Gastrocnemius medialis (tissue), 4 donors: ENCODE data around the gene SRBD1. TPM values are rescaled to one million over a fixed set of nuclear protein-coding genes. Genes with fewer than 3 reads are reported as not detected.
A peak's percentile ranks its signal among the peaks of the same experiment; 100 is the strongest.

ENCODE experiments used
- ATAC-seq, 2 donors: fragments of 150-250 bp; one replicate each; pipeline ENCODE4 v1.9.1; 2016
- DNase-seq, 2 donors: peaks; one replicate each; pipeline ENCODE4 v3.0.0-alpha.2; 2019
- H3K27ac ChIP-seq, 4 donors: fragments of 200-600 bp; sonication (generic); 1 replicate in 1 of 4; 2 replicates in 3 of 4; pipeline ENCODE4 v1.5.1; 2016 to 2018; ENCODE audit warnings: mild to moderate bottlenecking in 2 of 4, moderate library complexity in 1 of 4
- H3K27me3 ChIP-seq, 3 donors: fragments of 200-600 bp; sonication (generic) in 2 of 3; 1 replicate in 1 of 3; 2 replicates in 2 of 3; pipeline versions ENCODE4 v1.5.1 to v1.6.0; 2016 to 2019; ENCODE audit warnings: mild to moderate bottlenecking in 1 of 3, moderate library complexity in 1 of 3
- H3K36me3 ChIP-seq, 2 donors: fragments of 200-600 bp; sonication (generic) in 1 of 2; one replicate each; pipeline ENCODE4 v1.5.1; 2017 to 2018
- H3K4me1 ChIP-seq, 2 donors: fragments of 200-600 bp; sonication (generic) in 1 of 2; one replicate each; pipeline ENCODE4 v1.5.1; 2016 to 2017; ENCODE audit warnings: mild to moderate bottlenecking in 2 of 2
- H3K4me3 ChIP-seq, 4 donors: fragments of 200-600 bp; sonication (generic) in 3 of 4; 1 replicate in 1 of 4; 2 replicates in 3 of 4; pipeline ENCODE4 v1.5.1; 2016 to 2019; ENCODE audit warnings: mild to moderate bottlenecking in 2 of 4
- H3K9me3 ChIP-seq, 3 donors: fragments of 200-600 bp; sonication (generic) in 2 of 3; 1 replicate in 1 of 3; 2 replicates in 2 of 3; pipeline ENCODE4 v1.5.1; 2016 to 2019
- CTCF ChIP-seq, 5 experiments: fragments of 450-650 bp in 3 of 5; fragments of 200-600 bp in 2 of 5; sonication (generic) in 2 of 5; IDR thresholded peaks in 4 of 5; conservative IDR thresholded peaks in 1 of 5; 1 replicate in 4 of 5; 2 replicates in 1 of 5; pipeline ENCODE4 v1.5.1; 2016 to 2019; ENCODE audit warnings: antibody characterized with exemption in 5 of 5, mild to moderate bottlenecking in 3 of 5, moderate library complexity in 3 of 5
- POLR2A ChIP-seq, 2 donors: fragments of 450-650 bp; IDR thresholded peaks; one replicate each; pipeline ENCODE4 v1.6.1; 2017; ENCODE audit warnings: antibody characterized with exemption in 2 of 2, mild to moderate bottlenecking in 2 of 2, moderate library complexity in 2 of 2
- in situ Hi-C, 4 donors: fragments of 200-750 bp; cut with MboI; loops; one replicate each; pipeline versions ENCODE4 v1.15.0 to v1.8.0; 2017; ENCODE audit warnings: low sequenced_read_pairs in 4 of 4
- intact Hi-C: fragments of 100-400 bp; cut with DNase I; formaldehyde crosslinking; loops from one replicate; pipeline ENCODE4 v1.15.1; 2023; ENCODE audit warnings: low total_unique reads
- total RNA-seq, 4 donors: library from RNA; depleted of rRNA; stranded (reverse); fragments of >200 nt; gene quantifications; one replicate each; pipeline versions ENCODE4 v1.1.0 to v1.2.3, GENCODE V29; 2016

Gene SRBD1
- total RNA-seq, 4 donors from 2014 or later: 3.0 to 10.1 (median 4.5) TPM

- Histone ChIP-seq H3K27ac (peak overlapping the region; percentile 93 to 100 (median 94)), H3K4me3 (peak overlapping the region; percentile 74 to 93 (median 84)), H3K4me1 (peaks cover 24 to 33% of the 10 kb centered on the region in 2 donors), H3K27me3 (no peaks in the 10 kb centered on the region), H3K9me3 (no peaks in the 10 kb centered on the region), H3K36me3 (no peaks in the 10 kb centered on the region)
- ATAC-seq (no peak), DNase-seq (peak; percentile 24 to 26)
- no peak for TF ChIP-seq POLR2A (IDR thresholded peaks at IDR 0.05)
- TF ChIP-seq CTCF (IDR thresholded peaks at IDR 0.05 in 4 of 5, conservative IDR thresholded peaks at IDR 0.05 in 1 of 5): no peak
- intact Hi-C loops: loop anchor here (5.0 kb wide), 1 partner anchor 645 kb away; the partner anchor contains the start of gene EPAS1
- in situ Hi-C loops: no loop called here
Observed at GRCh38 chr2:45652090-45653031, 41.3 kb upstream of the SRBD1 start.

- no peak for TF ChIP-seq CTCF (IDR thresholded peaks at IDR 0.05 in 4 of 5, conservative IDR thresholded peaks at IDR 0.05 in 1 of 5)
- TF ChIP-seq POLR2A (IDR thresholded peaks at IDR 0.05): no peak
- DNase-seq: peak; percentile 31 to 59
- Histone ChIP-seq H3K36me3 (no peaks in the 10 kb centered on the region), H3K27me3 (no peaks in the 10 kb centered on the region), H3K27ac (peak within 1 kb of the TSS; percentile 93 to 100 (median 94)), H3K4me1 (peaks cover 24 to 33% of the 10 kb centered on the region in 2 donors), H3K4me3 (peak within 1 kb of the TSS; percentile 74 to 93 (median 84)), H3K9me3 (no peaks in the 10 kb centered on the region)
- ATAC-seq: peak; percentile 33 to 39
- in situ Hi-C loops: no loop called here
- intact Hi-C loops: loop anchor here (1.0 to 5.0 kb wide), 4 partner anchors 29 to 646 kb away; partner anchors contain the start of gene EPAS1
Observed at GRCh38 chr2:45651415-45652089, 40.5 kb upstream of the SRBD1 start, which contains the start of gene PRKCE. Gene PRKCE, plus strand, starts transcription at chr2:45651675.

- Histone ChIP-seq H3K4me1 (peaks cover 24 to 33% of the 10 kb centered on the region in 2 donors), H3K4me3 (peak overlapping the region; percentile 74 to 93 (median 84)), H3K27ac (peak overlapping the region; percentile 93 to 100 (median 94)), H3K27me3 (no peaks in the 10 kb centered on the region), H3K36me3 (no peaks in the 10 kb centered on the region), H3K9me3 (no peaks in the 10 kb centered on the region)
- TF ChIP-seq CTCF (IDR thresholded peaks at IDR 0.05 in 4 of 5, conservative IDR thresholded peaks at IDR 0.05 in 1 of 5): peak in 4 of 5 experiments; percentile 39 to 69 (median 56)
- peak; percentile 97 to 98 for TF ChIP-seq POLR2A (IDR thresholded peaks at IDR 0.05)
- in situ Hi-C loops: no loop called here
- intact Hi-C loops: loop anchor here (1.0 to 5.0 kb wide), 7 partner anchors 30 to 646 kb away; partner anchors contain the start of genes EPAS1 and SRBD1
- peak; percentile 91 to 92 for DNase-seq
- peak; percentile 77 to 82 for ATAC-seq
Observed at GRCh38 chr2:45650851-45651414, 39.9 kb upstream of the SRBD1 start.
